ENCODE measurements around the gene MYH10. TPM values are rescaled to one million over a fixed set of nuclear protein-coding genes. Genes with fewer than 3 reads are reported as not detected.

Gene MYH10
- total RNA-seq, 1 experiment from 2014 or later = 251 TPM

DNA sequence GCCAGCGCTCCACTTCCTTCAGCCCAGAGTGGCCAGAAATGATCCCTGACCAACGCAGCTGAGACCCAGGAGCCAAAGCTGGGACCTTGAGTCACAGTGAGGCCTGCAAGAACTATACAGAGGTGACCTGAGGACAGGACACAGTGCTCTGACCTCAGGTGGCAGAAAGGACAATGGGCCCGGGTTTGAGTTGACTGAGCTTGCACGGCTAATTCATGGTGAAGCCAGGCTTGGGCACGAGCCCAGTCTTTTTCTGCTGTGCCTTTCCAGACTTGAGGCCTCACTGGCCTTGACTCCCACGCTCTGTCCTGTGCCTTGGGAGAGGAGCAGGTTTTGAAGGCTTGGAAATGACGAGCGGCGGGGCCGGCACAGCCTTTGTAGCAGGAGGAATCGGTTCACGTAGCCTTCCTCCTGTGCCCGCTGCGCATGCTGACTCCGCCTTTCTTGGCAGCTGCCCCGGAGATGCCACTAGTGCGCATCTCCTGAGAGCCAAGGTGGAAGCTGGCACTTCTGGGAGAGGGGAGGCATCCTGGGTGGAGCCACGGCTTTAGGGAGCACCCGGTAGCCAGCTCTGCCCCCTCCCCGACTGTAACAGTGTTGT lies 160.0 kb downstream of the MYH10 start:
- Mint-ChIP-seq H3K4me3 (no peak overlapping the region), H3K27ac (peak overlapping the region; percentile 65 to 86 (median 75); a peak in 3 of 7 replicates), H3K27me3 (ENCODE audit: low read depth) (no peaks in the 10 kb centered on the region), H3K4me1 (peaks cover 0 to under 1% of the 10 kb centered on the region in 2 experiments; a peak in 1 of 4 replicates), H3K36me3 (ENCODE audit: insufficient read depth in 1 of 3, low read depth in 3 of 3) (peaks cover 13 to 61% (median 47%) of the 10 kb centered on the region in 3 experiments; a peak in 6 of 7 replicates), H3K9me3 (no peaks in the 10 kb centered on the region)
- H2BK15ac ChIP-seq (ENCODE audit: low read depth, low read length) = no peak overlapping the region
- no peak overlapping the region for H4K91ac ChIP-seq (ENCODE audit: insufficient read length, low read depth, low read length)
- H2AK5ac ChIP-seq (ENCODE audit: insufficient read length, low read length) = no peak overlapping the region
- no peaks in the 10 kb centered on the region for H3K23me2 ChIP-seq (ENCODE audit: insufficient read length, low read depth, low read length, poor library complexity, severe bottlenecking)
- H3K4ac ChIP-seq (ENCODE audit: low read depth, low read length) = no peak overlapping the region
- no peaks in the 10 kb centered on the region for H3K79me2 ChIP-seq (ENCODE audit: insufficient read depth, low read length)
- no peak overlapping the region for H3K56ac ChIP-seq (ENCODE audit: insufficient read length, low read depth, low read length)
- no peak overlapping the region for H3T11ph ChIP-seq (ENCODE audit: low read length)
- H3K79me1 ChIP-seq (ENCODE audit: insufficient read depth, low read depth, low read length, poor library complexity, severe bottlenecking) = no peaks in the 10 kb centered on the region
- WGBS (ENCODE audit: extremely low coverage, insufficient read length, low lambda C conversion rate) = no CpG with 5 or more reads among the region's 20 CpGs
- peak; percentile 33 for DNase-seq
- no peak overlapping the region for H4K5ac ChIP-seq (ENCODE audit: insufficient read length, low read depth, low read length)
- no peak overlapping the region for H3K9ac ChIP-seq (ENCODE audit: extremely low read depth, insufficient read length, low read length)
- H2BK12ac ChIP-seq (ENCODE audit: insufficient read length, low read depth, low read length) = no peak overlapping the region
- H2BK120ac ChIP-seq (ENCODE audit: low read depth, low read length, poor library complexity, severe bottlenecking) = no peak overlapping the region
- no peak overlapping the region for H3K14ac ChIP-seq (ENCODE audit: insufficient read depth, low read length)
- peaks cover 3% of the 10 kb centered on the region for H4K20me1 ChIP-seq (ENCODE audit: control insufficient read depth, insufficient read depth, insufficient read length)
- no peak overlapping the region for H4K8ac ChIP-seq (replicated peaks; ENCODE audit: insufficient read length, low read depth, low read length)
- no peak overlapping the region for H3K4me2 ChIP-seq (ENCODE audit: insufficient read depth, insufficient read length, low read length)
- H3K18ac ChIP-seq (ENCODE audit: insufficient read length, low read depth, low read length) = no peak overlapping the region
- no peak overlapping the region for H2AFZ ChIP-seq (ENCODE audit: low read length)
- no peak overlapping the region for H2BK20ac ChIP-seq (ENCODE audit: low read depth, low read length, poor library complexity, severe bottlenecking)
- no peak overlapping the region for H3K23ac ChIP-seq (ENCODE audit: insufficient read length, low read depth, low read length)
- H2BK5ac ChIP-seq (ENCODE audit: insufficient read length, low read length) = no peak overlapping the region
- H3K9me3 ChIP-seq (ENCODE audit: control insufficient read depth, low read depth, low read length) = no peaks in the 10 kb centered on the region
- TF ChIP-seq, protein P1, sequence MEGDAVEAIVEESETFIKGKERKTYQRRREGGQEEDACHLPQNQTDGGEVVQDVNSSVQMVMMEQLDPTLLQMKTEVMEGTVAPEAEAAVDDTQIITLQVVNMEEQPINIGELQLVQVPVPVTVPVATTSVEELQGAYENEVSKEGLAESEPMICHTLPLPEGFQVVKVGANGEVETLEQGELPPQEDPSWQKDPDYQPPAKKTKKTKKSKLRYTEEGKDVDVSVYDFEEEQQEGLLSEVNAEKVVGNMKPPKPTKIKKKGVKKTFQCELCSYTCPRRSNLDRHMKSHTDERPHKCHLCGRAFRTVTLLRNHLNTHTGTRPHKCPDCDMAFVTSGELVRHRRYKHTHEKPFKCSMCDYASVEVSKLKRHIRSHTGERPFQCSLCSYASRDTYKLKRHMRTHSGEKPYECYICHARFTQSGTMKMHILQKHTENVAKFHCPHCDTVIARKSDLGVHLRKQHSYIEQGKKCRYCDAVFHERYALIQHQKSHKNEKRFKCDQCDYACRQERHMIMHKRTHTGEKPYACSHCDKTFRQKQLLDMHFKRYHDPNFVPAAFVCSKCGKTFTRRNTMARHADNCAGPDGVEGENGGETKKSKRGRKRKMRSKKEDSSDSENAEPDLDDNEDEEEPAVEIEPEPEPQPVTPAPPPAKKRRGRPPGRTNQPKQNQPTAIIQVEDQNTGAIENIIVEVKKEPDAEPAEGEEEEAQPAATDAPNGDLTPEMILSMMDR (conservative IDR thresholded peaks at IDR 0.05) = no peak
- no peaks in the 10 kb centered on the region for H3K27me3 ChIP-seq (ENCODE audit: insufficient read depth, low read length)
- H3K27ac ChIP-seq (ENCODE audit: insufficient read length, low read depth, low read length) = no peak overlapping the region
- H3K4me1 ChIP-seq (ENCODE audit: insufficient read depth, low read length) = no peaks in the 10 kb centered on the region
